Activated CD4-positive, CD25-positive, alpha-beta regulatory T cell treated with anti-CD3 and anti-CD28 coated beads, Interleukin-2, amount 50 U/mL, for 24 hours (primary cell): ENCODE measurements around the gene GPC6.

Experiments used
- ATAC-seq, 2 donors: fragments of 150-1000 bp; cut with Tn5 transposase; one replicate each; pipeline ENCODE4 v1.10.0; 2021; ENCODE audit warnings: mild to moderate bottlenecking in 1 of 2, moderate library complexity in 1 of 2

Gene GPC6

DNA sequence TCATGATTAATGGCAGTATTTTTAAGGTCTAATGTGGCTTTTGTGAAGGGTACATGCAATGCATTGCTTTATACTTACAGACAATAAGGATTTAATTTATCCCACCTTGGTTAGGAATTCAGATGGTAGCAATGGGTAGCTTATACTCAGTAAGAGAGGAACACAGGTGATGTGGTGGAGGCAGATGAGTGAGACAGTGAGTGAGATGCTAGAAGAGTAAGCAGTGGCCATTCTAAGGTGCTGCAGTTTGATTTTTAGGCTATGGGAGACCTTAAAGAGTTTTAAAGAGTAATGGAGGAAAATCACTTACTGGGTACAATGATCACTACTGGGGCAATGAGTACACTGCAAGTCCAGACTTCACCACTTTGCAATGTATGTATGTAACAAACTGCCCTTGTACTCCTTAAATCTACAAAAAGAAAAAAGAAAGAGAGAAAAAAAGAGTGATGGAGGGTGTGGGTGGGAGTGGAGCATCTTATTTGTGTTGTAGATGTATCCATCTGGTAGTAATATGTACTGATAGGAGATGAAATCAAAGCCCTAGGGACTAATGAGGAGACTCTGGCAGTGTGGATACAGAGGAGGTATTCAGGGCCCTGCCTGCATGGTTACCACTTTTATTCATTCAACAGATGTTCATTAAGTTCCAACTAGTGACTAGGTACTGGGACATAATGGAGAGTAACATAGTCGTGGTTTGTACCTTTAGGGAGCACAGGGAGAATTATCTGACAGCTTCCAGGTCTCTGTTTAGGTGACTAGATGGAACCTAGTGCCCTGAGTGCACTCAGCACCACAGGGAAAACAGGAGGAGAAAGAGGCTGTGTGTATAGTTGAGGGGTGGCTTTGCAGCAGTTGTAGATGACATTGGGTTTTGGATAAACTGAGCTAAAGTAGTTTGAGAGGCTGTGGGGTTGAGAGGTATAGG is 99.0 kb downstream of the GPC6 start:
- no peak for ATAC-seq

DNA sequence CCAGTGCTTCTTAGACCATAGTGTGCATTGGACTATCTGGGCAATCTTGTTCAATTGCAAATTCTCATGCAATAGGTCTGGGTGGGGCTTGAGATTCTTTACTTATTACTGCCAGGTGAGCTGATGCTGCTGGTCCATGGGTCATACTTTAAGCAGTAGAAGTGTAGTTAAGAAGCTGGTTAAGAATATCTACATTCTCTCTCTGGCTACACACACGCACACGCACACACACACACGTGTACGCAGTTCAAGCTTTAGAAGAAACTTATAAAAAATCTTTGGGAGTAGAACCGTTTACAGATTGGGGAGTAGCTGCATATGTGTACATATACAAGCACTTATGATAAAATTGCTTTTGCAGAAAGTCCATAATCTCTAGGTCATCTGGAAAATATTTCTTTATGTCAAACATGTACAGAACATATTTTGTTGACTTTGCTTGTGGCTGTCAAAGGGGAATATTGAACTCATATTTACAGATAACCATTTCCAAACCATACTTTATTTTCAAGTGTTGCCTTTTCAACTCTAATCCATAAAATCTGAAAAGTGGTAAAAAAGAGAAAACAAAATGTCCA is 99.7 kb downstream of the GPC6 start:
- ATAC-seq: no peak

DNA sequence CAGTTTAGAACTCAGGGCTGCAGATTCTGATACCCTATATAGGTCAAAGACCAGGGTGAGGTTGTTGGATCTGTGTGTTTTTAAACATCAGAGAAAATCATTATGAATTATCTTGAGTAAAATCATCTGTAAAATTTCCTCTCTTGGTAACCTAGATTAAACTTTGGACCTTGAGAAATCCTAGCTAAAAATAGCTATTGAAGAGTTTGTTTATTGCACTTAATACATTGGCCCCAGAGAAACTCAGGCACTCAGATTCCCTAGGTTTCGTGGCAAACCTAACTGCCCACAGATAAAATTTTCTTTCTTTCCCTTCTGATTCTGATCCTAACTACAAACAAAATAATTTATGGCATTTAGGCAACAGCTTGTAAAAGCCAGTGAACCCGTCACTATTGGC is 102.3 kb downstream of the GPC6 start:
- no peak for ATAC-seq

DNA sequence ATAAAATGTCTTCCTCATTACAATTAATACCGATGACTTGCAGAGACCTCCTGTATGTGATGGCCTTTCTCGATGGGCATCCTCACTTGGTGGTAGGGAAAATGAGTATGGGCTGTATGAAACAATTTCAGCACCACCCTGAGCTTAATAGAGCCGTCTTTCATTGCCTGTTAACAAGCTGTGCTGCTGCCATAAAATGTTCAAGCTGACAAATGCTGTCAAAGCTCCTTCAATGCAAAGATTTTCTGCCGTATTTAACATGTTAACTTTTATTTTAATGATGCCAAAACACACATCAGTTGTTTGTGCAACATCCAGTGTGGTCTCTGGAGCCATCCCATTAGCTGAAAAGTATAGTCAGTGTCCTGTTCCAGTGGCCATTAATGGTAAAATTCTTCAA is 110.1 kb downstream of the GPC6 start:
- ATAC-seq: no peak

DNA sequence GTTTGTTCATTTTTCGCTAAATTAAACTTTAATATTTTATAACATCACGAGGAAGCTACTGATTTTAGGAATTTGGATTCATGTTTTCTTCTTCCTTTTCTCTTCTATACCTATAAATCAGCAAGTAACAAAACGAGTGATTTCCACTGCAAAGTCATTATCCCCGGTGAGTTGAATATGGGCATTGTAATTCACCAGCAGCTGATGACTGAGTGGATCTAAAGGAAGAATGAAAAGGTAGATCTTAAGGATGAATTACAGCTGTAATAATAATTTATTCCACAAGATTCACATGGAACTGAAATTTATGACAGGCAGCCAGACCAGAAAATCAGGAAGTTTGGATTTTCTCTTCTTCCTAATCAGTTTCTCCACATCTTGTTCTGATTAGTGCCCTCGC is 111.4 kb downstream of the GPC6 start:
- ATAC-seq: no peak

DNA sequence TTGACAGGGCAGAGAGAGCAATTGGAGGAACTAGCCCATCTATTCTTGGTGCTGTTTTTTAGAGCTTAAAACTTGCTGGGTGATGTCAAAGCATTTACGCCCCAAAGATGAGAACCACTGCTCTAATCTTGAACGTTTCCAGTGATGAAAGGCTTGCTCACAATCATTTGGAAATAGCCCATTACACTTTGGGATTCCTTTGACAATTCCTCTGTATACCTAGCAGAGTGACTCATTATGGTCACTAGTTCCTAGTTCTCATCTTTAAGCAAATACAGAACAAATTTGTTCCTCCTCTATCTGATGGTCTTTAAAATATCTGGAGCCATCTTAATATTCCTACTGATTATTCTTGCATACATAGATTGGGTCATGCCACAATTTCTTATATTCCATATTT is 112.3 kb downstream of the GPC6 start:
- ATAC-seq: no peak

DNA sequence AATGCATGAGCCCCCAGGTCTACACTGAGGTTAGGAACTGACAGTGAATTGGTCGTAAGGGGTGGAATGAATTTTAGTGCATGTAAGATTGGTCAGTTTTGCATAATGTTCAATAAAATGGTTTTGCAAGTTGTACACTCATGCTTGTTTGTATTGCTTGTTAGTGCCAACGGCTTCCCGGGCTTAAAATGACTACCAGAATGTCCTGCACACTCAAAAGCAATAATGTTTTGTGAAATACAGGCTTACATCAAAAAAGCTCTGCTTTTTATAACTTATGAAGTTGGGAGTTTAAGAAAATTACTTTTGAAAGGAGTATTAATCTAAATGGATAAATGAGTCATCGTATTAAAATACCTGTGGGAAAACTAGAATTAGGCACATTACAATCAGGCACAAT is 112.9 kb downstream of the GPC6 start:
- ATAC-seq: no peak

DNA sequence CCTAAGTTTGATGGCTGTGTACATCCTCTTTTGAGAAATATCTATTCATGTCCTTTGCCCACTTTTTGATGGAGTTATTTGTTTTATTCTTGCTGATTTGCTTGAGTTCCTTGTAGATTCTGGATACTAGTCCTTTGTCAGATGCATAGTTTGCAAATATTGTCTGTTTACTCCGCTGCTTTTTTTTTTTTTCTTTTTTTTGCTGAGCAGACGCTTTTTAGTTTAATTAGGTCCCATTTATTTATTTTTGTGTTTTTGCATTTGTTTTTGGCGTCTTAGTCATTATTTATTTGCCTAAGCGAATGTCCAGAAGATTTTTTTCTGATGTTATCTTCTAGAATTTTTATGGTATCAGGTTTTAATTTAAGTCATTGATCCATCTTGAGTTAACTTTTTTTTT is 114.9 kb downstream of the GPC6 start:
- ATAC-seq: no peak

DNA sequence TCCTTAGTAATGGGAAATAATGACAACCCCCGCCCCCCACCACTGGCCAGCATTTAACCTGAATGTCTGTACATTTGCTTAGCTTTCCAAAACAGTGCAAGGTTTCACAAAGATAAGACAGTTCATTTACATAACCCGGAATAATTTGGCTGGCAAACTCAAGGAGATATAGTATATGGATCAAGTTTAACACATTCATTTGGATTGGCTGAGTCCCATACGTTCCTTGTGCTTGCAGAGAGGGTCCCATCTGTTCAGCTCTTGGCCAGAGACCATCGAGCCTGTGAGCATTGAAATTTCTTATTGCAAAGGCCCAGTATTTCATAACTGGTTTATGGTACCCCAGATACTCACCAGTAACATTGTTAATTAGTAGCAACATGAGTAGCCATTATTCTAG is 116.5 kb downstream of the GPC6 start:
- ATAC-seq: no peak

DNA sequence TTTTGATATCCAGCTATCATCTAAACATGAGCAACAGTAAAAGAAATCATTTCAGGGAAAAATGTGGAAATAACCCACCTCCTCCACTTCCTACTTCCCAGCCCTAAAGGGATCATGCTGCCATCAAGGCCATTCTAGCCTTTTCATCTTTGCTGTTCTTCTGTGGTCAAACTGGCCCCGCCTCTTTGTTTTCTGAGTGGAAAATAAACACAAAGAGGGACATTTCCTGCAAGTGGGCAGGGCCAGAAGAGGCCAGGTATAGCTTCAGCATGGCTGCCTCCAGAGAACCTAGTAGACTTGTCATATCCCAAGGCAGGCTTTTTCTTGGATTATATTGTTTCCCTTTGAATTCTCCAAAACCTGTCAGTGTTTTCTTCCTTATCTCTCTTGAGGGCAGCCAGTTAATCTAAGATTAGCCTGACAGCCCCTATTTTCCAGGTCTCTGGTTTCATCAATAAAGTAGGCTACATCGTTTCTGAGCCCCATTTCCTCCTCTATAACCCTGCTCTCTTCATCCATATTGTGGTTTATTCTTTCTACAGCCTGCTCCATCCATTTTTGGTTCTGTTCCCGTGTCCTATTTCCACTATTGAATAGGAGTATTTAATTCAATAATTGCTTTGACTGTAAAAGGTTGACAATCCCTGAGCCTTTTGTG is 117.6 kb downstream of the GPC6 start:
- no peak for ATAC-seq

DNA sequence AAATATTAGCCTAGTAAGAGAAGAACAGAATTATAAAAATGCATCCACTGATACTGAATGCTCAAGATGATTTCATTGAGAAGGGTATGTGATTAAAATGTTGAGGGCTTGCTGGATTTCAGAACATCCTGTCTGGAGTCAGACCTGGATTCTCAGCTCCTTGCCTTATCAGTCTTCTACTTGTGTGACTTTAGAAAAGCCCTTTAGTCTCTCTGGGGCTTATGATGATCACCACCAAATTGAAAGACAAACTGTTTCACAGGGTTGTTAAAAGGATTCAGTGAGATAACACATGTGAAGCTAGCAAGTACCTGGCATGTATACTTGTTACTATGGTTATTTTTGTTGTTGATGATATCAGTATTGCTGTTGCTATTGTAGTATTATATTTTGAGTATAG is 118.4 kb downstream of the GPC6 start:
- no peak for ATAC-seq

DNA sequence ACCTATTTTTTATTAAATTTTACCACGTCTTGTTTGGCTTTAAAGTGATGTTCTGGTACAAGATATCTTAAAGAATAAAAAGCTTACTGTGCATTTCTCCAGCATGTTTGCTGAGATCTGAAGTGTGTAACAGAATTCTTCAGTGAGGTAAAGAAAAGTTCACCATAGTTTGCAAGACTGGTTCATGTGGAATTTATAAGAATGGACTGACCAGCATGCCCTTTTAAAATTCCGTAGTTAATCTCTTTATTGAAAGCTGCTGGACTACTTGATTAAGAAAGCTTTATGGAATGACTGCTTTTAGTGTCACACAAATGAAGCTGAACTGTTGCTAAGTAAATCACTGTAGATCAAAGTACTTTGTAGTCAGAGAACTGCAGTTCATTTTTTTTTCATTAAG is 119.2 kb downstream of the GPC6 start:
- no peak for ATAC-seq

DNA sequence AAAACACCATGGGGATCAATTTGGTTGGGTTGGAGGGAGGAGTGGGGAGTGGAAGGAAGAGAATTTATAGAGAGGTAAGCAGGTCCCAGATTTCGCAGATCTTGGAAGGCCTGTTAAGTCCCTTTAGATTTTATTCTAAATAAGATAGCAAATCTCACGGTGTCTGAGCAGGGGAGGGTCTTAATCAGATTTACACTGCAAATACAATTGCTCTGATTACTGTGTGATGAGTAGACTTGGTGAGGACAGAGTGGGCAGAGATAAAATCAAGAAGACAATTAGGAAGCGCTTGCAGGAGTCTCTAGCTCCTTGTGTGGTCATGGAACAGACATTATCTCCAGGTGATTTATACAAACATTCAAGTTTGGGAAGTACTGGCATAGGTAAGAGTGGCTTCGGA is 126.0 kb downstream of the GPC6 start:
- no peak for ATAC-seq

DNA sequence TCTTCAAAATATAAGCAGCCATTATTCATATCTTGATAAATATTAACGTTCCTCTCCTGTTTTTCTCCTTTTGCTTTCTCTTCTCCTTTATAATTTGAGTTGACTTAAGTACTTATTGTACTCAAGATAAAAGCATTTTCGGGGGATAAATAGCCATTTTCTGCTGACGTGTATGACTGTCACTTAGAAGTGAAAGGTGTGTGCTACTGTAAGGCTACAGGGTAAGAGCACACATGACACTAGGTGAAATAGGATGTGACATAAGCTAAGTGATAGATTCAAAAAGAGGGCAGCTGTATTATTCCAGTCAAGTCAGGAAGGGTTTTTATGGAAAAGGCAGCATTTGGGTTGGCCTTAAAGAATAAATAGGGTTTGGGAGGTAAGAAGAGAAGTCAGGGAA is 128.5 kb downstream of the GPC6 start:
- ATAC-seq: no peak

DNA sequence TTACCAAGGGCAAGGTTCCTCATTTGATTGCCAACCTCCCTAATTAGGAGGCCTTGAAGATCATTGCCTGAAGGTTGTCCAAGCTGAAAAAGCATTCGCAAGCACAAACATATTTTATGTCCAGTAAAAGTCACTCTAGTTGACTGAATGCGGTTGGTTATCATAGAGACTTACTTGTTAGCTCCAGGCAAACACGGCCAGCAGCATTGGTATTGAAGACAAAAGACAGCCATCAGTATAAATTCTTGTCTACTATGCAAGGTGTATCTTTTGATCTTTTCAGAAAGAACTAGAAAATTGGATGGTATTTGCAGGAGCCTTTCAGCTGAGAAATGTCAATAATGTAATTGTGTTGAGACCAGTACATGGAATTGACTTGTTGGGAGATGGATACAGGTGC is 129.9 kb downstream of the GPC6 start:
- ATAC-seq: no peak

DNA sequence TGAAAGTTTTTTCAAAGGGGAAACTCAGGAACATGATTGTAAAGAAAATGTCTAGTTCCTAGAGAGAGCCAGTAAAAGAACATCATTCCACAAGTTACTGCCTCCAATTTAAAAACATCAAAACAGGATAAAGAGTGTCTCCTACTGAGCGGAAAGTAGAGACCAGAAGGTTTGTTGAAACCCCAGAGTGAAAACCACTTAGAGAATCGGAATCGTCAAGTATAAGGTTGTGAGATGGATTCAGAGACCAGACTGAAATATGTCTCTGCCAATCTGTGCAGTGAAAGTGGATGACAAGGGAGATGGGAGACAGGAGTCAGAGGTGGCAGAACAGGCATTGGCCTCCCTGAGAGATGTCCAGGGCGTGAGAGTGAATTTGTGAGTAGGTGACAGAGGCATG is 133.4 kb downstream of the GPC6 start:
- ATAC-seq: no peak

DNA sequence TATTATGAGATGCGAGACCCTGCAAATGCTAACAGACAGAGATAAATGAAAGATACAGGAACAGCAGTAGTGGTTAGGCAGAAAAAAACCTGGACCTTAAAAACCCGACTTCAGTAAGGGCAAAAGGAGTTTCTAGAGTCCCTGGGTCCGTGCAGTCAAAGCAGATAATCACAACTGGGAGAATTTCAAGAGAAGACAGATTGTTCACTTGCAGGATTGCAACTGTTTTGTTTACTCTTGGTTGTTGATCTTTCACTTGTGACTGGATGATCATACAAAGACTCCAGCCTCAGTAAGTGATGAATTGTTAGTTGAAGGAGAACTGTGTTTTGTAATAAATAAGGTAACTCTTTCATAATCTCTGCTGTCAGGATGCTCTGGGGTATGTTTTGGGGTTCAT is 135.1 kb downstream of the GPC6 start:
- no peak for ATAC-seq

DNA sequence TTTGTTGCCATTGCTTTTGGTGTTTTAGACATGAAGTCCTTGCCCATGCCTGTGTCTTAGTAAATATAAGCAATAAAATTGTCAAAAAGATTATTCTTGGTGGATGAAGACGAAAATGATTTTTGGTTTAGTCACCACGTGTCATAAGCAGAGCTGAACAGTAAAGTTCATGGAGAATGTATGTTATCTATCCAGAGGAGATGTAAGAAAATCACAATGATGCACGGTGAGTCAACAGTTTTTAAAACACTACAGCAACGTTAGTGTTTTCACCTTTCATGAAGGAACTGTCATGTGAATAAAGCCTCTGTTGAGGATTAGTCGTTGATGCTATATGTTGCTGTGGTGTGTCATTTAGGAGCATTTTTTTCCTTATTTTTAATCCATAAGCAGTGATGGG is 137.6 kb downstream of the GPC6 start:
- ATAC-seq: no peak

DNA sequence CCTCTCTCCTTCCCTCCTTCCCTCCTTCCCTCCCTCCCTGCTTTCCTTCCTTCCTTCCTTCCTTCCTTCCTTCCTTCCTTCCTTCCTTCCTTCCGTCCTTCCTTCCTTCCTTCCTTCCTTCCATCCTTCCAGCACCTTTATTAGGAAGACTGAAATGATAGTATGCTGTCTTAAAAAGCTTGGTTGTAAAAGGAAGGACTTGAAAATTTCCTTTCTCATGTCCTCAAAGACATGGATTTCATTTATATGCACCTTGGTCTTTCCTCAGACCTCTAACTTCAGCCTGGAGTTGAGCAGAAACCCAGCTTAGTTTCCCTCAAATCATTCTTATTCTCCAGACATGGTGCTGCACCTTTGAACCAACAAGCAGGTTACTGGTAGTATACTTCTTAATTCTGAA is 141.7 kb downstream of the GPC6 start:
- ATAC-seq: no peak

DNA sequence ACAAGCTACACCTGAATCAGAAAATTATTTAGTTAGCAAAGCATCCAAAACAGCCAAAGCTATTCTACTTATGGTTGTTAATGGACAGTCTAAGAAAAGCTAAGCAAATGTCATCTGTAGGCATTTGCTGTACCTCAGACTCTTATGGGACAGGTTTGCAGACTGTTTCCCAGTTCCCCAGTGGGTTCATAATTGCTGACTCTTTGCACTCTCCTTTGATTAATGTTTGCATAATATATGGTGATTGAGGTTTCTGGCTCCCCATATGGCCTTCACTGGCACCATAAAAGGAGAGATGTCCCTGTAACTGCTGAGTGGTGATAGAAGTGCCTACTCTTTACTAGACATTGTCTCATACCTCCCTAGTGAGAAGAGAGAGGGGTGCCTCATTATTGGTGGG is 142.1 kb downstream of the GPC6 start:
- no peak for ATAC-seq

DNA sequence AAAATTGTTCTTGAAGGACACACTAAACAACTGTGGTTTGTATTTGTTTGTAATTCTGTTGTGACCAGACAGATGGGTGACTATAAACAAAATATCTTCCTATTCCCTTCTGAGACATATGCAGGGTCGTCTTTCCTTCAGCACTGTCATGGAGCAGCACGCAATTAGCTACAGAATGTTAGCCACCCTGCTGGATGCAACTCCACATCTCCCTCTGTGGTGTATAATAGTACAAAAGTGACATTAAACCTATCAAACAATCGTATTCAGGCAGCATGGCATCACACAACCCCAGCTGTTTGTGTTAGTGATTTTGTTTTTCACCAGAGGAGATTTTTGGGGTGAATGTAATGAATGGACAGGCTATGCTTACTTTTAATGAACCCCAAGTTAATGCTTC is 146.2 kb downstream of the GPC6 start:
- no peak for ATAC-seq

DNA sequence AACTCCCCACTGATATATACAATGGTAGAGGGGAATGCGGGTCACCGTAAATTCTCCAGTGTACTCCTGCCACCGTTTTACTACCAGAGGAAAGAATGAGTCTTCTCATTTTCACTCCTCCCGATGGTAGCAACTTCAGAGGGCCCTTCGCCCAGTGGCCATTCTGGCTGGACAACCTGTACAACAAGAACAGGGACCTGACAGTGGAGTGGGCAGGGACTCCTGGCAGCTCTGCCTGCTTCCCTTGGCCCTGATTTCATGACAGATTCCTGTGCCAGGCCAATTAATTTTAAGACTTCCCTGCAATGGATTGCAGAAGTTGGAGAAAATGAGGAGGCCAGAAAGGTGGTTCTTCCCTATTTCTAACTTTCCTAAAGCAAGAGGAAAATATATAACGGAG is 148.9 kb downstream of the GPC6 start:
- ATAC-seq: no peak

DNA sequence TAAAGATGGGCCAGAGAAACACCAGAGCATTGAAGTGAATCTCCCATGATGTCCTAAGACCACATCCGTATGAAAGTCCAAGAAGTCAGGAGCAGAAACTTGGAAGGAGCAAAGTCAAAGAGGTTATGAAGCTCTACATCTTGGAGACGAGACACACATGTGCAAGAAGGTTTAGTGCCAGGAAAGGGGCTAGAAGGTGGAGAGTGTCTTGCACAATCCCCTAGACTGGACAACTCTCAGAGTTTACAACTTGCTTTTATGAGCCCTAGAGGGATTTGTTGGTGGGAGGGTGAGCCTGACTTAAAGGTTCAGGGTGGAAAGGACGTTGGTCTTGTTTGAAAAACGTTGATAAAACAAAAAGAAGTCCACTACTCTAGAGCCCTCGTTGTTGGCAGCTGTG is 150.6 kb downstream of the GPC6 start:
- ATAC-seq: no peak

DNA sequence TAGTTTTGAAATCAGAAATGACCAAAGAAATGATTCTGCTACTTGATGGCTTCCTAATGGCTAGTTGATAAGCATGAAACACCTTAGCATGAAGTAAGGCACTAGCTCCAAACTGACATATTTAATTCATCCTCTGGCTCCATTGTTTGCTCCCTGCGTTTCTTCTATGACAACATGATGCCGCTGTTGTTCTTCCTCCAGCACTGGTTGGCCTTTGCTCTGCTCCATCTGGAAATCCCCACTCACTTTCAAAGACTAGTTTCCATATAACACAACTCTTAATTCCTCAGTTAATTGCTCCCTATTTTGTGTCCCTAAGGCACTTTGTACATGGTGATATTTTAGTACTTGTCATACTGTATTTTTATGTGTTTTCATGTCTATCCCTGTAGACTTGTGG is 151.6 kb downstream of the GPC6 start:
- ATAC-seq: no peak
